ENCODE data around the gene SEC31B. TPM values are rescaled to one million over a fixed set of nuclear protein-coding genes. Genes with fewer than 3 reads are reported as not detected.

Gene SEC31B
- total RNA-seq, 2 donors from 2014 or later: 9.0 to 13.6 TPM

DNA sequence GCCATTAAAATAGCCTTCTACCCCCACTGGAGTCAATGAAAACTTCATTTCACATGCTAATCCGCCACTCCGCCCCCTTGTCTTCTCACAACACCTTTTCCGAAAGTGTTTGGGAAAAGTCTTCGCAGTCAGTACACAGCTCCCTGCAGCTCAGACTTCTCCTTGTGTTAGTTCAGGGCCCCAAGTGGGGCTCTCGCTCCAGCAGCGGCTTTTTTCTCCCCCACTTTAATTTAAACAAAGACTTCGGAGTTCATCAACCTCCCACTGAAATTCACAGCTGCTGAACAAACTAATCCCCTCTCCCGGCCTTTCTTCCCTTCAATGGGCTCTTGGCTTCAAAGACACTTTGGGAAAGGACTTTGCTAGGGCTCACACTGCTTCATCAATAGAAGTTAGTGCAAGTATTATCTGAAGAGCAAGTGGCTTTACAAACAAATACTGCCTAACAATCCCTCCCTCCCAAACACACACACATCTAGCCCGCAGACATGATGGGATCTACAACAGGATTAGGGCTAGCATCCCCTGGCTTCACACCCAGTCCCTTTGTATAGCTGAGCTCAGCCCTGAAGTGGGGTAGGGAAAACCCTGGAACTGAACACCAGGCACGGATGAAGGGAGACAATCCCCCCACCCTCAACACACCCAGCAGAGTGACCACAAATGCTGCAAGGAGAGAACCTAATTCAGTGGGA, 33.7 kb downstream of the SEC31B start:
- no peak overlapping the region for H3K4me3 ChIP-seq (ENCODE audit: low read length)
- H3K36me3 Mint-ChIP-seq (ENCODE audit: low read depth): peaks cover 17% of the 10 kb centered on the region
- peaks cover 99% of the 10 kb centered on the region for H3K27me3 Mint-ChIP-seq (ENCODE audit: insufficient read depth)
- peaks cover 40% of the 10 kb centered on the region for H3K4me1 Mint-ChIP-seq
- H3K9ac ChIP-seq (ENCODE audit: extremely low read depth, low read length, poor library complexity, severe bottlenecking): no peak overlapping the region
- no peaks in the 10 kb centered on the region for H3K9me3 Mint-ChIP-seq
- no peaks in the 10 kb centered on the region for H3K9me3 ChIP-seq (ENCODE audit: control insufficient read depth, low read length)
- TF ChIP-seq, protein P1, sequence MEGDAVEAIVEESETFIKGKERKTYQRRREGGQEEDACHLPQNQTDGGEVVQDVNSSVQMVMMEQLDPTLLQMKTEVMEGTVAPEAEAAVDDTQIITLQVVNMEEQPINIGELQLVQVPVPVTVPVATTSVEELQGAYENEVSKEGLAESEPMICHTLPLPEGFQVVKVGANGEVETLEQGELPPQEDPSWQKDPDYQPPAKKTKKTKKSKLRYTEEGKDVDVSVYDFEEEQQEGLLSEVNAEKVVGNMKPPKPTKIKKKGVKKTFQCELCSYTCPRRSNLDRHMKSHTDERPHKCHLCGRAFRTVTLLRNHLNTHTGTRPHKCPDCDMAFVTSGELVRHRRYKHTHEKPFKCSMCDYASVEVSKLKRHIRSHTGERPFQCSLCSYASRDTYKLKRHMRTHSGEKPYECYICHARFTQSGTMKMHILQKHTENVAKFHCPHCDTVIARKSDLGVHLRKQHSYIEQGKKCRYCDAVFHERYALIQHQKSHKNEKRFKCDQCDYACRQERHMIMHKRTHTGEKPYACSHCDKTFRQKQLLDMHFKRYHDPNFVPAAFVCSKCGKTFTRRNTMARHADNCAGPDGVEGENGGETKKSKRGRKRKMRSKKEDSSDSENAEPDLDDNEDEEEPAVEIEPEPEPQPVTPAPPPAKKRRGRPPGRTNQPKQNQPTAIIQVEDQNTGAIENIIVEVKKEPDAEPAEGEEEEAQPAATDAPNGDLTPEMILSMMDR (conservative IDR thresholded peaks at IDR 0.05): no peak
- DNase-seq: peak; percentile 90
- peaks cover 28% of the 10 kb centered on the region for H3K4me1 ChIP-seq (ENCODE audit: control insufficient read depth, insufficient read depth, low read length)
- peak overlapping the region; percentile 58 for H3K27ac Mint-ChIP-seq
- WGBS, 2 experiments (ENCODE audit: insufficient coverage in 1 of 2, insufficient read length in 1 of 2): 1 to 3% methylated on average over 6 to 10 of the region's 10 CpGs
- peaks cover 97% of the 10 kb centered on the region for H3K27me3 ChIP-seq (ENCODE audit: control insufficient read depth, insufficient read depth, low read length, poor library complexity, severe bottlenecking)
- H3K36me3 ChIP-seq (ENCODE audit: control insufficient read depth, insufficient read depth, low read length): no peaks in the 10 kb centered on the region
- peak overlapping the region; percentile 62 for H3K27ac ChIP-seq (ENCODE audit: low read depth, low read length)
- peak overlapping the region; percentile 16 for H3K4me3 Mint-ChIP-seq

DNA sequence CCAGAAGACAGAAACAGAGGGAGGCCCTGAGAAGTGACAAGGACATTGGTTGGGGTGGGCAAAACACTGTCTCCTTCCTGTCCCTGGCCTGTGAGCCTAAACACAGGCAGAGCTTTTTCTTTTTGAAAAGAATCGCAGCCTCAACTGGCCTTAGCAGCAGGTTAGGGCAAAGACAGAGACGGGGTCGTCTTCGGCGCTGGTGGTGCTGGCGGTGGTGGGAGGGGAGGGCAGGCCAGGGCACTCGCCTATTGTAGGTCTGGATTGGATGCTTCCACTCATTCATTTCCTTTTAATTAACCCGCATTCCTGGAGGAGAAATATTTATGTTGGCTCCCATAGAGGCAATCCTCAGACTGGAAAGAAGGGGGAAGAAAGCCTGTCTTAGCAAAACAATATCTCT, 34.3 kb downstream of the SEC31B start:
- peak overlapping the region; percentile 16 for H3K4me3 Mint-ChIP-seq
- no peaks in the 10 kb centered on the region for H3K9me3 Mint-ChIP-seq
- peaks cover 99% of the 10 kb centered on the region for H3K27me3 Mint-ChIP-seq (ENCODE audit: insufficient read depth)
- peak; percentile 75 for DNase-seq
- Histone ChIP-seq H3K4me1 (ENCODE audit: control insufficient read depth, insufficient read depth, low read length) (peaks cover 28% of the 10 kb centered on the region), H3K9me3 (ENCODE audit: control insufficient read depth, low read length) (no peaks in the 10 kb centered on the region), H3K27ac (ENCODE audit: low read depth, low read length) (peak overlapping the region; percentile 62), H3K9ac (ENCODE audit: extremely low read depth, low read length, poor library complexity, severe bottlenecking) (no peak overlapping the region), H3K36me3 (ENCODE audit: control insufficient read depth, insufficient read depth, low read length) (no peaks in the 10 kb centered on the region), H3K4me3 (ENCODE audit: low read length) (no peak overlapping the region), H3K27me3 (ENCODE audit: control insufficient read depth, insufficient read depth, low read length, poor library complexity, severe bottlenecking) (peaks cover 97% of the 10 kb centered on the region)
- H3K27ac Mint-ChIP-seq: no peak overlapping the region
- H3K4me1 Mint-ChIP-seq: peaks cover 40% of the 10 kb centered on the region
- TF ChIP-seq, protein P1 (conservative IDR thresholded peaks at IDR 0.05): no peak
- 2% methylated on average over 5 of the region's 8 CpGs; no CpG with 5 or more reads in 1 of the 2 experiments for WGBS, 2 experiments (ENCODE audit: insufficient coverage in 1 of 2, insufficient read length in 1 of 2)
- H3K36me3 Mint-ChIP-seq (ENCODE audit: low read depth): peaks cover 17% of the 10 kb centered on the region

DNA sequence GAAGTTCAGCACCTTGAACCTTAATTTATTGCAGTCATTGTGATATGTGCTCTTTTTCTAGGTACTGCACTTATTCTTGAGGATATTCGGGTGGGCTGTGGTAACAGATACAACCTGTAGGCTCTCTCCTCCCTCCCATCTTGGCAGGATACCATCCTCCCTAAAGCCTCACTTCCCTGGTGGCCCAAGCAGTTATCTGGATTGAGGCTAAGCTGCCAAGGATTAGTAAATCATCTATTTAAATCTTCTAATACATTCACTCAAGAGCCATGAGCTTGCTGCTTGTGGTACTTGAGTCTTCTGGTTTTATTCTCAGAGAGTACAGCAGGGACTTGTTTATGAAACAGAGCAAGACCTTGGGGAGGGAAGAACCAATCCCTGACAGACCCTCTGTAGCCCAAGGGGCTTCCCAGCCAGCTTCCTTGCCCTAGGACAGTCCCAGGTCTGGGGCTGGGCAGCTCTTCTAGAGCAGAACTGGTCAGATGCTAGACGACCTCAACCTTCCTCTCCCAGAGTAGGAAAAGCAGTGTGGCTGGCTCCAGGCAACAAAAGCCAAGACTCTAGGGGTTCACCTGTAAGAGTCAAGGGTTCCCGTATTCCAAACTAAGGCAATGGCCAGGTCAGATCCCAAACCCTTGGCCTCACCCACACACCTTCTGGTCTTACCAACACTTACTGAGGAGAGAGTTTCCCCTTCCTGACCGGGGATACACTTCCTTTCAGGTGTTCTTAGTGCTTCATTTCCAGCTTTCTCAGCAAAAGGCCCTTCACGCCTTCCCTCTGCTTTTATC, 35.6 kb downstream of the SEC31B start:
- Histone ChIP-seq H3K27ac (ENCODE audit: low read depth, low read length) (no peak overlapping the region), H3K9me3 (ENCODE audit: control insufficient read depth, low read length) (no peaks in the 10 kb centered on the region), H3K27me3 (ENCODE audit: control insufficient read depth, insufficient read depth, low read length, poor library complexity, severe bottlenecking) (peaks cover 97% of the 10 kb centered on the region), H3K4me3 (ENCODE audit: low read length) (no peak overlapping the region), H3K4me1 (ENCODE audit: control insufficient read depth, insufficient read depth, low read length) (peaks cover 28% of the 10 kb centered on the region), H3K9ac (ENCODE audit: extremely low read depth, low read length, poor library complexity, severe bottlenecking) (no peak overlapping the region), H3K36me3 (ENCODE audit: control insufficient read depth, insufficient read depth, low read length) (no peaks in the 10 kb centered on the region)
- no peak for DNase-seq
- Mint-ChIP-seq H3K4me1 (peaks cover 40% of the 10 kb centered on the region), H3K27me3 (ENCODE audit: insufficient read depth) (peaks cover 100% of the 10 kb centered on the region), H3K9me3 (no peaks in the 10 kb centered on the region), H3K36me3 (ENCODE audit: low read depth) (peaks cover 6% of the 10 kb centered on the region), H3K27ac (no peak overlapping the region), H3K4me3 (no peak overlapping the region)
- 72 to 81% methylated on average over 5 of the region's 5 CpGs for WGBS, 2 experiments (ENCODE audit: insufficient coverage in 1 of 2, insufficient read length in 1 of 2)
- TF ChIP-seq, protein P1 (conservative IDR thresholded peaks at IDR 0.05): no peak
